ENCODE results near the gene OGDH. TPM values are rescaled to one million over a fixed set of nuclear protein-coding genes. Genes with fewer than 3 reads are reported as not detected.

Gene OGDH
- total and polyA plus RNA-seq, 2 of the 13 experiments (the other 11 are each of a cell fraction or from before 2014, with no cell fraction given), result 17.4 to 25.4 TPM

DNA sequence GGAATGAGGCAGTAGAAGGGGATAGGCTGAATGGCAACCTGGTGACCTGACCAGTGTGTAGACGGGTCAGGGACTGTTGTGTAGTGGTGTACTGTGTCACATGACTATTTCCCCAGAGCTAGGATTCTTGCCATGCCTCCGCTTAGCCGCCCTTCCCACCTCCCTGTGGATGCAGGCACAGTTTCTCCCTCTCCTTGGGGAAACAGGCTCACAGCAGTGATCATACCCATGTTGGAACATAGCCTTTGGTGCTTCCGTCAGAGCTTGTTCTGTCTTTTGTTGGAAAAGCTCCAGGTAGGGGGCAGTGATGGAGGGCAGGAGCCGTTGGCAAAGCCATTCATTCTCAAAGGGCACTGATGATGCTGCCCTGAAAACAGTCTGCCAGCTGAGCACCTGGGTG lies 44.3 kb downstream of the OGDH start:
- Histone ChIP-seq H3K4me2 (ENCODE audit: low read depth, low read length) (no peak overlapping the region), H2AFZ (ENCODE audit: low read length) (no peak overlapping the region), H3K9ac (ENCODE audit: insufficient read depth, low read depth, low read length) (no peak overlapping the region), H3K27me3 (ENCODE audit: control insufficient read depth in 1 of 2, insufficient read depth in 2 of 2, low read length in 2 of 2) (no peaks in the 10 kb centered on the region), H3K27ac (ENCODE audit: extremely low read length, insufficient read depth, low read length) (no peak overlapping the region), H4K20me1 (ENCODE audit: insufficient read depth, low read length) (no peaks in the 10 kb centered on the region), H3K36me3 (replicated peaks in 1 of 2; ENCODE audit: control insufficient read depth in 1 of 2, insufficient read depth in 2 of 2, low read length in 2 of 2) (peaks cover 7 to 42% of the 10 kb centered on the region in 2 experiments; a peak in 4 of 5 replicates), H3K9me3 (ENCODE audit: low read length) (no peaks in the 10 kb centered on the region), H3K4me1 (ENCODE audit: insufficient read depth, low read length) (no peaks in the 10 kb centered on the region), H3K79me2 (ENCODE audit: insufficient read depth, low read length) (no peaks in the 10 kb centered on the region), H3K4me3 (replicated peaks in 1 of 3; ENCODE audit: insufficient read depth in 1 of 3, low read depth in 2 of 3, low read length in 3 of 3) (no peak overlapping the region)
- FAIRE-seq, result no peak
- in situ Hi-C loops (cut with HindIII; ENCODE audit: extremely low pct_ligation_motif_present, low pct_unique_long_range_greater_than_20kb), result no loop called here
- intact Hi-C loops (cut with micrococcal nuclease; ENCODE audit: unreplicated experiment), result no loop called here
- 92% methylated on average over 3 of the region's 5 CpGs for WGBS (ENCODE audit: low lambda C conversion rate)
- CTCF ChIA-PET (ENCODE audit: low intra/inter-chr PET ratio, low total read pairs), result no interaction called here
- BruUV-seq (replicated peaks), result no TSS peak
- POLR2A ChIA-PET, result no interaction called here
- no peak for TF ChIP-seq PHF5A (CRISPR knock-in tag; IDR thresholded peaks at IDR 0.05; ENCODE audit: low read depth, unreplicated experiment)
- no peak for TF ChIP-seq CEBPG (CRISPR knock-in tag; IDR thresholded peaks at IDR 0.05)
- TF ChIP-seq TSC22D2 (CRISPR knock-in tag; IDR thresholded peaks at IDR 0.05; ENCODE audit: borderline replicate concordance), result no peak
- TF ChIP-seq HOXA5 (CRISPR knock-in tag; IDR thresholded peaks at IDR 0.05), result no peak
- TF ChIP-seq ESRRA (CRISPR knock-in tag; IDR thresholded peaks at IDR 0.05; ENCODE audit: low read depth), result no peak
- TF ChIP-seq PHF20 (CRISPR knock-in tag; IDR thresholded peaks at IDR 0.05), result no peak
- no peak for TF ChIP-seq BRD4 (CRISPR knock-in tag; IDR thresholded peaks at IDR 0.05)
- TF ChIP-seq ZSCAN22 (CRISPR knock-in tag; IDR thresholded peaks at IDR 0.05), result no peak
- no peak for TF ChIP-seq FUBP1 (CRISPR knock-in tag; IDR thresholded peaks at IDR 0.05; ENCODE audit: borderline replicate concordance)
- TF ChIP-seq CSRNP1 (CRISPR knock-in tag; IDR thresholded peaks at IDR 0.05), result no peak
- TF ChIP-seq ZNF615 (CRISPR knock-in tag; IDR thresholded peaks at IDR 0.05; ENCODE audit: borderline replicate concordance), result no peak
- TF ChIP-seq CREM (IDR thresholded peaks at IDR 0.05), result no peak
- TF ChIP-seq CREM (CRISPR knock-in tag; IDR thresholded peaks at IDR 0.05), result no peak
- TF ChIP-seq ZNF616 (CRISPR knock-in tag; IDR thresholded peaks at IDR 0.05; ENCODE audit: low read depth), result no peak
- no peak for TF ChIP-seq RERE (CRISPR knock-in tag; IDR thresholded peaks at IDR 0.05; ENCODE audit: low read depth)
- TF ChIP-seq ZNF629 (CRISPR knock-in tag; conservative IDR thresholded peaks at IDR 0.05), result no peak
- TF ChIP-seq KAT7 (CRISPR knock-in tag; IDR thresholded peaks at IDR 0.05; ENCODE audit: borderline replicate concordance), result no peak
- TF ChIP-seq RXRA (CRISPR knock-in tag; IDR thresholded peaks at IDR 0.05), result no peak
- DNase-seq (ENCODE audit: low spot score), result no peak
- no peak for ATAC-seq
